Neuronal stem cell (in vitro differentiated cells): ENCODE data around the gene FBXL13. TPM values are rescaled to one million over a fixed set of nuclear protein-coding genes. Genes with fewer than 3 reads are reported as not detected.
"Not testable (repeated sequence)": the region's sequence is repeated elsewhere in the genome, so short reads cannot be mapped to it uniquely, and the experiment has no call there.

ENCODE experiments used
- DNase-seq: peaks from one replicate; pipeline ENCODE4 v3.0.0-alpha.2; 2013; ENCODE audit warnings: low spot score
- H2AFZ ChIP-seq: one replicate; pipeline ENCODE4 v1.6.1; 2013; ENCODE audit warnings: mild to moderate bottlenecking, low read length, inconsistent platforms
- H2AK5ac ChIP-seq: 2 replicates; pipeline ENCODE4 v1.6.1; 2013; ENCODE audit warnings: low read depth, mild to moderate bottlenecking, inconsistent platforms, low read length, moderate library complexity, mixed read lengths
- H2BK120ac ChIP-seq: 2 replicates; pipeline ENCODE4 v1.6.1; 2013; ENCODE audit warnings: low read depth, mild to moderate bottlenecking, inconsistent platforms, low read length, moderate library complexity, mixed read lengths
- H2BK12ac ChIP-seq: one replicate; pipeline ENCODE4 v1.6.1; 2013; ENCODE audit warnings: low read length, inconsistent platforms
- H2BK15ac ChIP-seq: 2 replicates; pipeline ENCODE4 v1.6.1; 2013; ENCODE audit warnings: mild to moderate bottlenecking, low read length, inconsistent platforms, mixed read lengths
- H2BK5ac ChIP-seq: one replicate; pipeline ENCODE4 v1.6.1; 2013; ENCODE audit warnings: inconsistent platforms, mild to moderate bottlenecking, low read length, moderate library complexity
- H3K14ac ChIP-seq: one replicate; pipeline ENCODE4 v1.6.1; 2013; ENCODE audit warnings: low read length, inconsistent platforms
- H3K18ac ChIP-seq: 2 replicates; pipeline ENCODE4 v1.6.1; 2013; ENCODE audit warnings: low read length, inconsistent platforms
- H3K23ac ChIP-seq: 2 replicates; pipeline ENCODE4 v1.6.1; 2013; ENCODE audit warnings: low read depth, mild to moderate bottlenecking, mixed read lengths, low read length, inconsistent platforms; ENCODE audit not compliant: poor library complexity
- H3K27ac ChIP-seq: replicated peaks from 3 replicates; pipeline ENCODE4 v1.5.1; 2013; ENCODE audit warnings: low read length, inconsistent platforms
- H3K27me3 ChIP-seq, 3 experiments: 2 replicates each; pipeline ENCODE4 v1.6.1; 2013; ENCODE audit warnings: low read length in 3 of 3, mild to moderate bottlenecking in 2 of 3, inconsistent platforms in 1 of 3, low read depth in 1 of 3, mixed read lengths in 1 of 3, moderate library complexity in 1 of 3; ENCODE audit not compliant: control insufficient read depth in 3 of 3, insufficient read depth in 3 of 3
- H3K36me3 ChIP-seq, 2 donors: replicated peaks in 1 of 2; 2 replicates each; pipeline ENCODE4 v1.6.1; 2013; ENCODE audit warnings: low read length in 2 of 2; ENCODE audit not compliant: control insufficient read depth in 2 of 2, insufficient read depth in 2 of 2
- H3K4ac ChIP-seq: 2 replicates; pipeline ENCODE4 v1.6.1; 2013; ENCODE audit warnings: inconsistent platforms, mild to moderate bottlenecking, low read length, moderate library complexity
- H3K4me1 ChIP-seq, 2 donors: 1 replicate in 1 of 2; 2 replicates in 1 of 2; pipeline ENCODE4 v1.6.1; 2013; ENCODE audit warnings: low read length in 2 of 2, low read depth in 1 of 2; ENCODE audit not compliant: control insufficient read depth in 2 of 2, insufficient read depth in 1 of 2
- H3K4me2 ChIP-seq: one replicate; pipeline ENCODE4 v1.6.1; 2013; ENCODE audit warnings: mild to moderate bottlenecking, low read length, inconsistent platforms; ENCODE audit not compliant: insufficient read depth, poor library complexity, severe bottlenecking
- H3K4me3 ChIP-seq, 2 donors: 2 replicates each; pipeline ENCODE4 v1.5.1; 2013; ENCODE audit warnings: low read length in 2 of 2, mild to moderate bottlenecking in 2 of 2, inconsistent platforms in 1 of 2, moderate library complexity in 1 of 2
- H3K79me1 ChIP-seq: one replicate; pipeline ENCODE4 v1.6.1; 2013; ENCODE audit warnings: low read depth, mild to moderate bottlenecking, inconsistent platforms, low read length, moderate library complexity
- H3K9ac ChIP-seq: one replicate; pipeline ENCODE4 v1.6.1; 2013; ENCODE audit warnings: mild to moderate bottlenecking, low read depth, low read length, inconsistent platforms; ENCODE audit not compliant: poor library complexity
- H3K9me3 ChIP-seq, 2 donors: replicated peaks in 1 of 2; 2 replicates each; pipeline versions ENCODE3 to v1.6.1; 2013; ENCODE audit warnings: low read length in 2 of 2, mild to moderate bottlenecking in 2 of 2, inconsistent platforms in 1 of 2, low read depth in 1 of 2, mixed read lengths in 1 of 2, moderate library complexity in 1 of 2; ENCODE audit not compliant: control insufficient read depth in 2 of 2, insufficient read depth in 1 of 2
- H4K8ac ChIP-seq: one replicate; pipeline ENCODE4 v1.6.1; 2013; ENCODE audit warnings: low read depth, mild to moderate bottlenecking, inconsistent platforms, low read length, moderate library complexity
- H4K91ac ChIP-seq: one replicate; pipeline ENCODE4 v1.6.1; 2013; ENCODE audit warnings: low read length, low read depth, mild to moderate bottlenecking, inconsistent platforms; ENCODE audit not compliant: poor library complexity
- WGBS, 2 donors: extraction: QIAGEN DNeasy Blood & Tissue Kit; methylation state at CpG; one replicate each; pipeline ENCODE4 v1.1.7; 2013; ENCODE audit warnings: missing lambda C conversion rate in 2 of 2, mixed read lengths in 1 of 2; ENCODE audit not compliant: insufficient read length in 2 of 2, insufficient replicate concordance in 1 of 2; ENCODE audit errors: extremely low coverage in 2 of 2; 5-methylcytosine and 5-hydroxymethylcytosine counted together
- small RNA-seq: library from polyadenylated mRNA; stranded (forward); fragments of <200 nt; extraction: miRNeasy Mini kit (QIAGEN cat#:217004); gene quantifications from one replicate; pipeline ENCODE3, GENCODE V24; 2013; ENCODE audit not compliant: insufficient read depth

FBXL13 gene

DNA sequence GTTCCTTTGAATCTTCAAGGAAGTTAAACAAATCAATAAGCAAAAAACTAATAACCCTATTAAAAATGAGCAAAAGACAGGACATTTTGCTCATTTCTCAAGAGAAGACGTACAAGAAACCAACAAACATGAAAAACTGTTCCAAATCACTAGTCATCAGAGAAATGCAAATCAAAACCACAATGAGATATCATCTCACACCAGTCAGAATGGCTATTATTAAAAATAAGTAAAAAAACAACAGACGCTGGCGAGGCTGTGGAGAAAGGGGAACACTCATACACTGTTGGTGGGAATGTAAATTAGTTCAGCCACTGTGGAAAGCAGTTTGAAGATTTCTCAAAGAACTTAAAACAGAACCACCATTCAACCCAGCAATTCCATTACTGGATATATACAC, 304.1 kb downstream of the FBXL13 start:
- H3K4me2 ChIP-seq, H2BK15ac ChIP-seq, H4K91ac ChIP-seq, H3K79me1 ChIP-seq, H3K18ac ChIP-seq, H3K4ac ChIP-seq, DNase-seq, H3K14ac ChIP-seq, H2AK5ac ChIP-seq, H3K27ac ChIP-seq, H3K4me3 ChIP-seq, H3K9me3 ChIP-seq, H2AFZ ChIP-seq, H3K9ac ChIP-seq, H3K23ac ChIP-seq, H2BK5ac ChIP-seq, H2BK12ac ChIP-seq, H2BK120ac ChIP-seq, H4K8ac ChIP-seq, H3K36me3 ChIP-seq, H3K27me3 ChIP-seq, H3K4me1 ChIP-seq: not testable (repeated sequence)
- WGBS, 2 donors = no CpG with 5 or more reads among the region's 3 CpGs

DNA sequence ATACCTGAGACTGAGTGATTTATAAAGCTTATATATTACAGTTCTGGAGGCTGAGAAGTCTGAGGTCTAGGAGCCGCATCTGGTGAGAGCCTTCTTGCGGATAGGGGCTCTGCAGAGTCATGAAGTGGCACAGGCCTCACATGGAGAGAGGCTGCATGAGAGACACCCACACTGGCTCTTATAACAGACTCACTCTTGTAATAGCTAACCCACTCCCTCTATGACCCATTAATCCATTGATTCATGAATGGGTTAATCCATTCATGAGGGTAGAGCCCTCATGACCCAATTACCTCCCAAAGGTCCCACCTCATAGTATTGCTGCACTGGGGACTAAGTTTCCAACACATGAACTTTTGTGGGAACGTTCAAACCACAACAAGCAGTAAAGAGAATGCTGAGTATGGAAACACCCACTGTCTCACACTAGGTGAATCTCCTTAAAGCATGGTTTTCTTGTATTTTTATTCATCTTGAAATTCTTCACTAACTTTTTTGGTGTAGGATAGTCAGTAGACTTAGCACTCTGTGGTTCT, 304.9 kb downstream of the FBXL13 start:
- H3K4ac ChIP-seq, H2BK15ac ChIP-seq, H2BK5ac ChIP-seq, H3K36me3 ChIP-seq, H3K18ac ChIP-seq, H3K79me1 ChIP-seq, DNase-seq, H3K4me1 ChIP-seq, H3K23ac ChIP-seq, H2BK12ac ChIP-seq, H2AFZ ChIP-seq, H3K4me3 ChIP-seq, H3K9me3 ChIP-seq, H3K4me2 ChIP-seq, H4K91ac ChIP-seq, H3K27me3 ChIP-seq, H2BK120ac ChIP-seq, H2AK5ac ChIP-seq, H3K27ac ChIP-seq, H4K8ac ChIP-seq, H3K9ac ChIP-seq, H3K14ac ChIP-seq: not testable (repeated sequence)
- no CpG with 5 or more reads among the region's 3 CpGs for WGBS, 2 donors

DNA sequence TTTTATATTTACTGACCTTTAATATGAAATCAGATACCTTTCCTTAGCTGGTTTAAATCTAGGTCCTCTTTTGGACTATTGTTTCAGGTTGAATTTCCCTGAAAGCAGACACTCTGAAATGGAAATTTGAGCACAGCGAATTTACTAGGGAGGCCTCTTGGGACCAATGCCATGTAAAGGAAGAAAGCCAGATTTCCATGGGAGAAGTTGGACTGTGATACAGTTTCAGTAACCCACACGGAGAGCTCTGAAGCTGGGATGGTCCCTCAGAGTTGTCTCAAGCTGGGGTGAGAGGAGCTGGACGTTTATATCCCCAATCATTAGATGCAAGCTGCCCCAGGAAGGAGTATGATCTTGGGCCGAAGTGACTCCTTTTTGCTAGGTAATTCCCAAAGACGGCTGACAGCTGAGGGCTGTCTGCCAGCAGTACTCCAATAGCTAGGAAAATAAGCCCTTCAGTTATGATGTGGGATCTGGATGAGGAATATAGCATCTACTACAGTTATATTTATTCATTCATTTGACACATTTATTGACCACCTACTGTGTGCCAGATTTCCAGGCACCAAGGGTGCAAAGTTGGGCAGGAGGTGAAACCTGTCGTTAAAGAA, 311.2 kb downstream of the FBXL13 start:
- H3K27ac ChIP-seq, H2AFZ ChIP-seq, H3K9me3 ChIP-seq, H2BK120ac ChIP-seq, H3K36me3 ChIP-seq, H3K79me1 ChIP-seq, H3K18ac ChIP-seq, H2AK5ac ChIP-seq, H2BK5ac ChIP-seq, H4K8ac ChIP-seq, H3K4ac ChIP-seq, H3K4me2 ChIP-seq, H3K4me3 ChIP-seq, H2BK12ac ChIP-seq, H3K14ac ChIP-seq, H4K91ac ChIP-seq, H3K23ac ChIP-seq, H3K27me3 ChIP-seq, H2BK15ac ChIP-seq, DNase-seq, H3K4me1 ChIP-seq, H3K9ac ChIP-seq: not testable (repeated sequence)
- WGBS, 2 donors = no CpG with 5 or more reads among the region's 6 CpGs

Small RNA genes within 50 kb of the gene (small RNA-seq; reads per million reads assigned to genes)
- gene RNU6-1136P = not detected
